Glutamatergic neuron (in vitro differentiated cells): ENCODE measurements around the gene REEP3. TPM values are rescaled to one million over a fixed set of nuclear protein-coding genes. Genes with fewer than 3 reads are reported as not detected.

ENCODE experiments used
- DNase-seq: peaks from one replicate; pipeline ENCODE4 v3.0.0; 2022
- H3K27ac Mint-ChIP-seq: one replicate; pipeline ENCODE4 v1.8.0; 2020; ENCODE audit warnings: mild to moderate bottlenecking, mixed read lengths, inconsistent platforms; ENCODE audit not compliant: unreplicated experiment
- H3K27me3 Mint-ChIP-seq: one replicate; pipeline ENCODE4 v1.8.0; 2020; ENCODE audit warnings: mild to moderate bottlenecking, moderate library complexity, mixed read lengths, inconsistent platforms; ENCODE audit not compliant: unreplicated experiment
- H3K36me3 Mint-ChIP-seq: one replicate; pipeline ENCODE4 v1.8.0; 2020; ENCODE audit warnings: mild to moderate bottlenecking, mixed read lengths, inconsistent platforms; ENCODE audit not compliant: unreplicated experiment
- H3K4me1 Mint-ChIP-seq: one replicate; pipeline ENCODE4 v1.8.0; 2020; ENCODE audit warnings: mild to moderate bottlenecking, low read depth, mixed read lengths, inconsistent platforms; ENCODE audit not compliant: unreplicated experiment
- H3K4me3 Mint-ChIP-seq: one replicate; pipeline ENCODE4 v1.8.0; 2020; ENCODE audit warnings: mild to moderate bottlenecking, mixed read lengths, inconsistent platforms; ENCODE audit not compliant: unreplicated experiment
- H3K9me3 Mint-ChIP-seq: one replicate; pipeline ENCODE4 v1.8.0; 2020; ENCODE audit warnings: mild to moderate bottlenecking, moderate library complexity, mixed read lengths, inconsistent platforms; ENCODE audit not compliant: unreplicated experiment
- CTCF ChIP-seq: fragments of 200-600 bp; sonication (generic); IDR thresholded peaks from one replicate; pipeline ENCODE4 v1.5.0; 2021; ENCODE audit not compliant: partially characterized antibody, unreplicated experiment
- total RNA-seq: library from RNA; stranded (reverse); fragmentation: NEBNext Ultra II Directional; extraction: Animal tissue kit (Norgen Biotek cat#: 25700); gene quantifications from one replicate; pipeline ENCODE4 v1.2.1, GENCODE V29; 2021; ENCODE audit not compliant: unreplicated experiment

Gene REEP3
- total RNA-seq, 1 donor from 2014 or later: 47.1 TPM

- H3K4me1 Mint-ChIP-seq: peaks cover 21% of the 10 kb centered on the region
- TF ChIP-seq CTCF: no peak
- H3K36me3 Mint-ChIP-seq: no peaks in the 10 kb centered on the region
- H3K9me3 Mint-ChIP-seq: peaks cover 2% of the 10 kb centered on the region
- peaks cover 2% of the 10 kb centered on the region for H3K27me3 Mint-ChIP-seq
- no peak overlapping the region for H3K4me3 Mint-ChIP-seq
- no peak for DNase-seq
- H3K27ac Mint-ChIP-seq: no peak overlapping the region
Observed at GRCh38 chr10:63587191-63587590, 66.0 kb downstream of the REEP3 start.

- H3K36me3 Mint-ChIP-seq: no peaks in the 10 kb centered on the region
- peaks cover 2% of the 10 kb centered on the region for H3K9me3 Mint-ChIP-seq
- peaks cover 2% of the 10 kb centered on the region for H3K27me3 Mint-ChIP-seq
- DNase-seq: no peak
- peaks cover 19% of the 10 kb centered on the region for H3K4me1 Mint-ChIP-seq
- H3K27ac Mint-ChIP-seq: no peak overlapping the region
- H3K4me3 Mint-ChIP-seq: no peak overlapping the region
- TF ChIP-seq CTCF: no peak
Observed at GRCh38 chr10:63588436-63589167, 67.4 kb downstream of the REEP3 start.

GRCh38 chr10:63591600-63592379, 70.6 kb downstream of the REEP3 start:
- Mint-ChIP-seq H3K36me3 (no peaks in the 10 kb centered on the region), H3K9me3 (peaks cover 2% of the 10 kb centered on the region), H3K4me1 (peaks cover 24% of the 10 kb centered on the region), H3K27ac (peak overlapping the region; percentile 53), H3K27me3 (peaks cover 3% of the 10 kb centered on the region), H3K4me3 (peak overlapping the region; percentile 17)
- DNase-seq: no peak
- TF ChIP-seq CTCF: no peak

GRCh38 chr10:63593576-63593975, 72.4 kb downstream of the REEP3 start:
- H3K36me3 Mint-ChIP-seq: no peaks in the 10 kb centered on the region
- no peak overlapping the region for H3K4me3 Mint-ChIP-seq
- peaks cover 3% of the 10 kb centered on the region for H3K27me3 Mint-ChIP-seq
- no peak for DNase-seq
- peaks cover 2% of the 10 kb centered on the region for H3K9me3 Mint-ChIP-seq
- H3K4me1 Mint-ChIP-seq: peaks cover 24% of the 10 kb centered on the region
- no peak overlapping the region for H3K27ac Mint-ChIP-seq
- no peak for TF ChIP-seq CTCF

- no peak for DNase-seq
- Mint-ChIP-seq H3K27ac (peak overlapping the region; percentile 65), H3K9me3 (peaks cover 2% of the 10 kb centered on the region), H3K36me3 (no peaks in the 10 kb centered on the region), H3K4me3 (no peak overlapping the region), H3K4me1 (peaks cover 25% of the 10 kb centered on the region), H3K27me3 (peaks cover 2% of the 10 kb centered on the region)
- TF ChIP-seq CTCF: peak; percentile 12
Observed at GRCh38 chr10:63595072-63595471, 73.9 kb downstream of the REEP3 start.
